NB4 (cell line): Measurements from ENCODE around the gene CREB3L2.

Experiments
- DNase-seq: peaks from one replicate; pipeline ENCODE4 v3.0.0; 2010; ENCODE audit warnings: low read depth
- H3K4me3 ChIP-seq: one replicate; pipeline ENCODE4 v1.5.1; 2011; ENCODE audit warnings: mild to moderate bottlenecking, low read depth, low read length, moderate library complexity
- CTCF ChIP-seq: IDR thresholded peaks from one replicate; pipeline ENCODE4 v1.5.1; 2012; ENCODE audit warnings: low read depth, low read length
- MAX ChIP-seq: IDR thresholded peaks from 2 replicates; pipeline ENCODE4 v1.6.1; 2011; ENCODE audit warnings: low read depth, low read length
- MYC ChIP-seq: IDR thresholded peaks from 2 replicates; pipeline ENCODE4 v1.6.1; 2011; ENCODE audit warnings: low read depth, low read length
- POLR2A ChIP-seq: IDR thresholded peaks from 2 replicates; pipeline ENCODE4 v1.6.1; 2011; ENCODE audit warnings: mild to moderate bottlenecking; ENCODE audit not compliant: insufficient read length; ENCODE audit errors: extremely low read depth

Gene CREB3L2

DNA sequence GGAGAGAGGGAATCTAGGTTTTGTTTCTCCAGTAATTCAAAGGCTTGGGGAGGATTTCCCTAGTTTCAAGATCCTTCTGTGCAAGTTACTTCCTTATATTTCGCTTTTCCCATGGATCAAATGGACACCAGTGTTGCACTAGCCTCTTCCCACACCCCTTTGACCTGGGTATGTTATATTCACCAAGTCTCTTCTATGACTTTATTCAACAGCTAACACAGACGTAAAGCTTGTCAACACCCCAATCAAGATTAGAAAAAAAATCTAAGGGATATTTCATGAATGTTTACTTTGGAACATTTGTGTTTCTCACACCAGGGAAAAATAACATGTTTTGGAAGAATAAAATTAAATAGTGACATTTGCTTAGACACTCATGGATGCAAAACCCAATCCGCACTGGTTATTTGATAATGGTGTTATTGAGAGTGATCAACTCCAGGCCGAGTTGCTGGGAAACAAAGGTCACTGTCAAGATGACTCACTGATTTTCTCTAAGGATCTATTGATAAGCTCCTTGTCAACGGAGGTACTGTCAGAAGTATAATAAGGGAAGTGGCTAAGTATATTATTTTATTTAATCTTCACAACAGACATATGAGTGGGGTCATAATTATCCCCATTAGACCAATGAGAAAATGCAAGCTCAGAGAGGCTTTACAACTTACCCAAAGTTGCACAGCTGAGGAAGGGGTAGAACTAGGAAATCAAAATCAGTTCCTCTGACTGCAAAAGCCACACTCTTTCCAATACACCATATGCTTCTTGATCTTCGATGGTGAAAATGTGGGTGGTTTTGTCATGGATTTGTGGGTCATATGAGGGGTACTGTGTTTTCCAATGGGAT lies 52.2 kb downstream of the CREB3L2 start:
- no peak overlapping the region for H3K4me3 ChIP-seq
- TF ChIP-seq CTCF = no peak
- no peak for TF ChIP-seq MYC
- no peak for TF ChIP-seq POLR2A
- no peak for TF ChIP-seq MAX
- no peak for DNase-seq

- H3K4me3 ChIP-seq = no peak overlapping the region
- TF ChIP-seq MYC (no peak), CTCF (no peak), POLR2A (no peak), MAX (no peak)
Observed at GRCh38 chr7:137948845-137949330, 53.0 kb downstream of the CREB3L2 start.

GRCh38 chr7:137948083-137948844 lies 53.6 kb downstream of the CREB3L2 start:
- H3K4me3 ChIP-seq = no peak overlapping the region
- no peak for TF ChIP-seq CTCF
- TF ChIP-seq MAX = no peak
- TF ChIP-seq MYC = no peak
- TF ChIP-seq POLR2A = no peak
- DNase-seq = no peak

More at GRCh38 chr7:137948845-137949330, 53.0 kb downstream of the CREB3L2 start:
- DNase-seq = no peak

DNA sequence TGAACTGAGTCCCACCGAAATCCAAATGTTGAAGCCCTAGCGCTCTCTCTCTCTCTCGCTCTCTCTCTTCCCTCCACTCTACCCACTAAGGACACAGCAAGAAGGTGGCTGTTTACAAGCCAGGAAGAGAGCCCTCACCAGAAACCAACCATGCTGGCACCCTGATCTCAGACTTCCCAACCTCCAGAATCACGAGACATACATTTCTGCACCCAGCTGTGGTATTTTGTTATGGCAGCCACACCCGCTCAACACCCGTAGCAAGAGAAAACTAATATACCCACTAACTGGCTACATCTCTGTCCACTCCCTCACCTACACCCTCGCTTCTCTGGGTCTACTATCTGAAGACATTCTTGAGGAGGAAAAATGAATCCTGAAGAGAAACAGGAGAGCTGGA lies 54.8 kb downstream of the CREB3L2 start:
- no peak for DNase-seq
- TF ChIP-seq MYC = no peak

DNA sequence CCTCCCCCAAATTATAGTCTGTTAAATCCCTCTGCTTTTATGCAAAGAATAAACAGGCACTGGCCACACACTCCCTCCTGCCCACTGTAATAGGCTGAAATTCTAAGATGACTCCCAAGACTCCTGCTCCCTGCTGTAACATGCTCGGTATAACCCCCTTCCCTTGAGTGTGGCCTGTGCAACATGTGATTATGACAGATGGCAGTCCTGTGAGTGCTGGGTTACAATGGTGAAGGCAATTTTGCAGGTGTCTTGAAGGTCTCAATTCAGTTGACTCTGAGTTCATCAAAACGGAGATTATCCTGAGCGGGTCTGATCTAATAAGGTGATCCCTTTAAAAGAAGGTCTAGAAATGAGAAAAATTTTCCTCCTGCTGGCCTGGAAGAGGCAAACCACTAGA lies 55.9 kb downstream of the CREB3L2 start:
- no peak for DNase-seq
- TF ChIP-seq MAX (no peak), POLR2A (no peak), CTCF (no peak), MYC (no peak)
- H3K4me3 ChIP-seq = no peak overlapping the region

More for the DNA sequence above, 54.8 kb downstream of the CREB3L2 start:
- no peak overlapping the region for H3K4me3 ChIP-seq

DNA sequence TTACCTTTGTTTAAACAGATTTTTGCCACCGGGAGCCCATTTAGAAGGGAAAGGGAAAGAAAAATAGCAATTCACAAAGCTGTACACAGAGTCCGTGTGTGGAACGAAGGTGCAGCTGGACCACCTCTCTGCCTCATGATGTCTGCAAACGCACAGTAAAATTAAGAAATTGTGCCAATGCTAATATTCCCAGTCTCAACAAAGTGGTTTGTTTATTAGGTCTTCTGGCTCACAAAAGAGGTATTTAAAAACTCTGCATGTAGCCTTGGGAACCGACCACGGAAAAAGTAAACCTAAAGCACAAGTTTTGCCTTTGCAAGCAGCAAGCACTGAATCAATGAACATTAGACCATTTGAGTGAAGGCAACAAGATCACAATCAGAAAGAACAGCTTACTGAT lies 57.7 kb downstream of the CREB3L2 start:
- H3K4me3 ChIP-seq = no peak overlapping the region
- TF ChIP-seq MYC (no peak), POLR2A (no peak), CTCF (no peak), MAX (no peak)
- no peak for DNase-seq
